ENCODE measurements around the gene LINC00305.

DNA sequence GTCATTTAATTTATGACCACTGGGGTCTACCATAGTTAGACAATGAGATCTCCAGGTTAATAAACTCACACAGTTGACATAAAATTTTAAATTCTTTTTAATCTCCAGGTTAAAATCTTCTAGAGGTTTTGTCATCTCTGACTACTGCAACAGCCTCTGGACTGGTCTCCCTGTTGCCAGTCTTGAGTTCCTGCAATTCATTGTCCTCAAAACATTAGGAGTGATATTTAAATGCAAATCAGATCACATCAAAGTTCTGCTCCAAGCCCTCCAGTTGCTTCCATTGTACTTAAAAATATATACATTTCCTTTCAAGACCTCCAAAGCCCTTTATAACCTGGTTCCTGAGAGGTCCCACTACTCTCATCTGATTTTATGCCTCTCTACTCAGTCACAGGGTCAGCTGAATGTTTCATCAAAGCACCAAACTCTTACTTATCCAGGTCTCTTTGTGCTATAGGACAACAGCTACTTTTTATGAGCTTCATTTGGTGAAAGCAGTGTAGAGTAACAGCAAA is 18.6 kb upstream of the LINC00305 start:
- TF ChIP-seq POLR2AphosphoS5 (IDR thresholded peaks at IDR 0.05): no peak
- TF ChIP-seq, protein P1, sequence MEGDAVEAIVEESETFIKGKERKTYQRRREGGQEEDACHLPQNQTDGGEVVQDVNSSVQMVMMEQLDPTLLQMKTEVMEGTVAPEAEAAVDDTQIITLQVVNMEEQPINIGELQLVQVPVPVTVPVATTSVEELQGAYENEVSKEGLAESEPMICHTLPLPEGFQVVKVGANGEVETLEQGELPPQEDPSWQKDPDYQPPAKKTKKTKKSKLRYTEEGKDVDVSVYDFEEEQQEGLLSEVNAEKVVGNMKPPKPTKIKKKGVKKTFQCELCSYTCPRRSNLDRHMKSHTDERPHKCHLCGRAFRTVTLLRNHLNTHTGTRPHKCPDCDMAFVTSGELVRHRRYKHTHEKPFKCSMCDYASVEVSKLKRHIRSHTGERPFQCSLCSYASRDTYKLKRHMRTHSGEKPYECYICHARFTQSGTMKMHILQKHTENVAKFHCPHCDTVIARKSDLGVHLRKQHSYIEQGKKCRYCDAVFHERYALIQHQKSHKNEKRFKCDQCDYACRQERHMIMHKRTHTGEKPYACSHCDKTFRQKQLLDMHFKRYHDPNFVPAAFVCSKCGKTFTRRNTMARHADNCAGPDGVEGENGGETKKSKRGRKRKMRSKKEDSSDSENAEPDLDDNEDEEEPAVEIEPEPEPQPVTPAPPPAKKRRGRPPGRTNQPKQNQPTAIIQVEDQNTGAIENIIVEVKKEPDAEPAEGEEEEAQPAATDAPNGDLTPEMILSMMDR (IDR thresholded peaks at IDR 0.05): no peak
